SU-DHL-6 (cell line): ENCODE data around the gene TFDP2.

Experiments
- EZH2phosphoT487 ChIP-seq: fragments of 200-600 bp; sonication (generic), shearing (Covaris generic); conservative IDR thresholded peaks from 2 replicates; pipeline ENCODE4 v1.6.1; 2018; ENCODE audit warnings: mild to moderate bottlenecking, antibody characterized with exemption, low read length, moderate library complexity, mixed read lengths
- TF ChIP-seq, protein P1 (sequence below): fragments of 200-600 bp; sonication (generic); IDR thresholded peaks from one replicate; pipeline ENCODE4 v1.5.1; 2017; ENCODE audit warnings: antibody characterized with exemption, mild to moderate bottlenecking, low read length, moderate library complexity; ENCODE audit not compliant: insufficient read depth, poor library complexity, severe bottlenecking

DNA sequence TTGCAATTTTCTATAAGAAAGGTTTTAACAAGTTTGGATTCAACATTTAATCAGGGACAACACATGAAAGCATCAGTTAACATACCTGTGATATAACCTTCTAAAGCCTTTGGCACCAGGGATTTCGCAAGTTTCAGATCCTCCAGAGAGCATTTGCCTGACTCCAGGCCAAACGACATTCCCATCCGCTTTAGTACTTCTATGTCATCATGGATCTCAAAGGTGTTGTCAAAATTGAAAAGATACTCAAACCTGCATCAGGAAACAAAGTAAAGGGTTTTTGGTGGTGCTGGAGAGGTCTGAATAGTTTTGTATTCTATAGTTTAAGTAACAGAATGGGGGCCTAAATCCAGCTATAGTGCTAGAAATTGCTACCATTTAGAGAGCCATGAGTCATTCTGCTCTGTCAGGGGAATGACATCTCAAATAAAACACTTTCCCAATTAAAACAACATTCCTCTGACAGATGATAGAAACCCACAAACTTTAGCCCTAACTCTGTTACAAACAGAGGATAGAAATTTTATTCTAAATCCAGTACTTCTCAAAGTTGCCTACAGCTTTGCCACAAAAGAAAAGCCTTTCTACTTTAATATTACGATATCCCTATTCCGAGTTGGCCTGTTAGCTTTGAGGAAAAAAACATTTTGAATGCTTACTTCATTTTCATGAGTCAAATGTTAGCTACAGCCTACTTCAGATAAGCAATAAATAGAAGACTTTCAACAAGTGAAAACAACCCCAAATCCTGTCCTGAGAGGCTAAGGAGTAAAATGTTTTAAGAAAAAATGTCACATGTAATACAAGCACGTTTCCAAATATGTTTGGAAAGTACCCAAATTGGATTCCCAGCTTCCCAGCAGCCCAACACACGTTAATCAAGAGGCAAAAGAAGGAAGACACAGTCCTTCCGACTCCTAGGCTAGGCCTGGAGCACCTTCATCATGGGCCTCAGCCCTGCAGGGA is 189.5 kb downstream of the TFDP2 start:
- TF ChIP-seq, protein P1, sequence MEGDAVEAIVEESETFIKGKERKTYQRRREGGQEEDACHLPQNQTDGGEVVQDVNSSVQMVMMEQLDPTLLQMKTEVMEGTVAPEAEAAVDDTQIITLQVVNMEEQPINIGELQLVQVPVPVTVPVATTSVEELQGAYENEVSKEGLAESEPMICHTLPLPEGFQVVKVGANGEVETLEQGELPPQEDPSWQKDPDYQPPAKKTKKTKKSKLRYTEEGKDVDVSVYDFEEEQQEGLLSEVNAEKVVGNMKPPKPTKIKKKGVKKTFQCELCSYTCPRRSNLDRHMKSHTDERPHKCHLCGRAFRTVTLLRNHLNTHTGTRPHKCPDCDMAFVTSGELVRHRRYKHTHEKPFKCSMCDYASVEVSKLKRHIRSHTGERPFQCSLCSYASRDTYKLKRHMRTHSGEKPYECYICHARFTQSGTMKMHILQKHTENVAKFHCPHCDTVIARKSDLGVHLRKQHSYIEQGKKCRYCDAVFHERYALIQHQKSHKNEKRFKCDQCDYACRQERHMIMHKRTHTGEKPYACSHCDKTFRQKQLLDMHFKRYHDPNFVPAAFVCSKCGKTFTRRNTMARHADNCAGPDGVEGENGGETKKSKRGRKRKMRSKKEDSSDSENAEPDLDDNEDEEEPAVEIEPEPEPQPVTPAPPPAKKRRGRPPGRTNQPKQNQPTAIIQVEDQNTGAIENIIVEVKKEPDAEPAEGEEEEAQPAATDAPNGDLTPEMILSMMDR = no peak
- no peak for TF ChIP-seq EZH2phosphoT487
